Stomach (tissue), 4 donors: ENCODE data around the gene OLFML1.

Experiments used
- EP300 ChIP-seq: sonication (generic); formaldehyde crosslinking; IDR thresholded peaks from one replicate; pipeline ENCODE4 v1.6.1; 2017; ENCODE audit warnings: antibody characterized with exemption
- POLR2A ChIP-seq, 4 donors: fragments of 450-650 bp; IDR thresholded peaks; one replicate each; pipeline ENCODE4 v1.6.1; 2016; ENCODE audit warnings: antibody characterized with exemption in 4 of 4, control low read depth in 2 of 4, mild to moderate bottlenecking in 1 of 4, moderate library complexity in 1 of 4
- POLR2AphosphoS5 ChIP-seq, 3 donors: sonication (generic); formaldehyde crosslinking; IDR thresholded peaks; one replicate each; pipeline ENCODE4 v1.6.1; 2016; ENCODE audit warnings: antibody characterized with exemption in 3 of 3
- TF ChIP-seq, protein P1 (sequence below), 7 experiments: fragments of 450-650 bp in 4 of 7; fragments of 200-600 bp in 3 of 7; sonication (generic) in 3 of 7; IDR thresholded peaks; one replicate each; pipeline ENCODE4 v1.5.1; 2016 to 2019; ENCODE audit warnings: antibody characterized with exemption in 7 of 7, control low read depth in 2 of 7, mild to moderate bottlenecking in 1 of 7

DNA sequence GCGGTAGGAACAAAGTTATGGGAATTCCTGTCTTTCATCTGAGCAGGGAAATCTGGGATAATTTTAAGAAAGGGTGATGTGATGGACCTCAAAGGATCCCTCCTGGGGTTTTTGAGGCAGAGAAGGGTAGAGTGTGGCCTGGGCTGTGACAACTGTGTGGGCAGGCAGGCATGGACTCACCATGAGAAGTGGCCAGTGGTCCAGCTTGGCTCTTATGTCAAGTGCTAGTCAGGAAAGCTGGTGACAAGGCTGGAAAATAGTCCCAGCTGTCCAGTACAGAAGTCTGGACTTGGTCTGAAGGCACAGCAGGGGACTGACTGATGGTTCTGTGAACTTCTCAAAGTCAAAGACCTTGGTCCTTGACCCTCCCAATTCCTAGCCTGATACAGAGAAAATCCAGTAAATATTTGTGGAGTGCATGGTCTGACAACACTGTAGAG is 30.2 kb downstream of the OLFML1 start:
- TF ChIP-seq POLR2AphosphoS5 (IDR thresholded peaks at IDR 0.05) = no peak
- TF ChIP-seq, protein P1, sequence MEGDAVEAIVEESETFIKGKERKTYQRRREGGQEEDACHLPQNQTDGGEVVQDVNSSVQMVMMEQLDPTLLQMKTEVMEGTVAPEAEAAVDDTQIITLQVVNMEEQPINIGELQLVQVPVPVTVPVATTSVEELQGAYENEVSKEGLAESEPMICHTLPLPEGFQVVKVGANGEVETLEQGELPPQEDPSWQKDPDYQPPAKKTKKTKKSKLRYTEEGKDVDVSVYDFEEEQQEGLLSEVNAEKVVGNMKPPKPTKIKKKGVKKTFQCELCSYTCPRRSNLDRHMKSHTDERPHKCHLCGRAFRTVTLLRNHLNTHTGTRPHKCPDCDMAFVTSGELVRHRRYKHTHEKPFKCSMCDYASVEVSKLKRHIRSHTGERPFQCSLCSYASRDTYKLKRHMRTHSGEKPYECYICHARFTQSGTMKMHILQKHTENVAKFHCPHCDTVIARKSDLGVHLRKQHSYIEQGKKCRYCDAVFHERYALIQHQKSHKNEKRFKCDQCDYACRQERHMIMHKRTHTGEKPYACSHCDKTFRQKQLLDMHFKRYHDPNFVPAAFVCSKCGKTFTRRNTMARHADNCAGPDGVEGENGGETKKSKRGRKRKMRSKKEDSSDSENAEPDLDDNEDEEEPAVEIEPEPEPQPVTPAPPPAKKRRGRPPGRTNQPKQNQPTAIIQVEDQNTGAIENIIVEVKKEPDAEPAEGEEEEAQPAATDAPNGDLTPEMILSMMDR (IDR thresholded peaks at IDR 0.05) = no peak
- no peak for TF ChIP-seq POLR2A (IDR thresholded peaks at IDR 0.05)
- TF ChIP-seq EP300 = no peak
